ENCODE data around the gene SERHL2. TPM values are rescaled to one million over a fixed set of nuclear protein-coding genes. Genes with fewer than 3 reads are reported as not detected.

SERHL2 gene
- total and polyA plus RNA-seq, 2 experiments from 2014 or later, result 1.5 to 2.1 TPM

- Mint-ChIP-seq H3K9me3 (no peaks in the 10 kb centered on the region), H3K36me3 (ENCODE audit: low read depth) (peaks cover 62% of the 10 kb centered on the region), H3K4me3 (no peak overlapping the region), H3K27ac (peak overlapping the region; percentile 31; the same call in 1 of the 2 replicates), H3K27me3 (ENCODE audit: insufficient read depth, low read depth, poor library complexity) (peaks cover 12% of the 10 kb centered on the region), H3K4me1 (peaks cover 6% of the 10 kb centered on the region)
- H4K20me1 ChIP-seq (replicated peaks; ENCODE audit: insufficient read depth), result peaks cover 23% of the 10 kb centered on the region
- no peaks in the 10 kb centered on the region for H3K27me3 ChIP-seq (ENCODE audit: insufficient read depth)
- H3K36me3 ChIP-seq (ENCODE audit: insufficient read depth), result peaks cover 13% of the 10 kb centered on the region
- H2AFZ ChIP-seq, result no peak overlapping the region
- H3K9me2 ChIP-seq (ENCODE audit: insufficient read depth), result no peaks in the 10 kb centered on the region
- H3K4me2 ChIP-seq, result no peak overlapping the region
- ATAC-seq, result no peak
- DNase-seq (ENCODE audit: low spot score), result no peak
- H3K4me3 ChIP-seq, result no peak overlapping the region
- TF ChIP-seq REST (IDR thresholded peaks at IDR 0.05; ENCODE audit: unreplicated experiment) (no peak), STAT1 (IDR thresholded peaks at IDR 0.05; ENCODE audit: unreplicated experiment) (no peak), ZNF331 (CRISPR knock-in tag; IDR thresholded peaks at IDR 0.05; ENCODE audit: low read depth) (no peak), CTCF (conservative IDR thresholded peaks at IDR 0.05; ENCODE audit: low read depth in 2 of 2) (no peak), JUNB (IDR thresholded peaks at IDR 0.05; ENCODE audit: unreplicated experiment) (no peak), EZH2 (IDR thresholded peaks at IDR 0.05; ENCODE audit: low read depth, unreplicated experiment) (no peak), CREB1 (CRISPR knock-in tag; IDR thresholded peaks at IDR 0.05; ENCODE audit: low read depth) (no peak), NANOG (IDR thresholded peaks at IDR 0.05; ENCODE audit: borderline replicate concordance) (no peak), POLR2AphosphoS5 (IDR thresholded peaks at IDR 0.05; ENCODE audit: low read depth) (no peak), ETS1 (IDR thresholded peaks at IDR 0.05) (no peak), EZH2phosphoT487 (IDR thresholded peaks at IDR 0.05; ENCODE audit: unreplicated experiment) (no peak), ZNF114 (CRISPR knock-in tag; IDR thresholded peaks at IDR 0.05) (no peak), ZNF462 (CRISPR knock-in tag; IDR thresholded peaks at IDR 0.05) (no peak)
- H3K27ac ChIP-seq (ENCODE audit: low read depth), result no peak overlapping the region
- H3F3A ChIP-seq (replicated peaks; ENCODE audit: low read depth), result peaks cover 21% of the 10 kb centered on the region; the same call in 1 of the 2 replicates
- H3K79me2 ChIP-seq (replicated peaks; ENCODE audit: insufficient read depth), result peaks cover 9% of the 10 kb centered on the region
- peaks cover 3% of the 10 kb centered on the region; the same call in 1 of the 2 replicates for H3K4me1 ChIP-seq (ENCODE audit: insufficient read depth)
These were observed 30.7 kb downstream of the SERHL2 start for GRCh38 chr22:42584364-42584940.

Data from GM23338 (cell line).